ENCODE results near the gene ATP6V0D1.

- no peak for TF ChIP-seq CTCF (conservative IDR thresholded peaks at IDR 0.05; ENCODE audit: low read depth, low read length)
- TF ChIP-seq EZH2phosphoT487 (IDR thresholded peaks at IDR 0.05; ENCODE audit: borderline replicate concordance, low read length): no peak
- no peak for TF ChIP-seq EZH2 (IDR thresholded peaks at IDR 0.05; ENCODE audit: low read length, unreplicated experiment)
These were observed 45.2 kb downstream of the ATP6V0D1 start for GRCh38 chr16:67435758-67436164.

All from PC-3 (cell line).